Measurements from ENCODE around the gene SMAD6. TPM values are rescaled to one million over a fixed set of nuclear protein-coding genes. Genes with fewer than 3 reads are reported as not detected.
A peak's percentile ranks its signal among the peaks of the same experiment; 100 is the strongest.

The SMAD6 gene
- total and polyA plus RNA-seq, 2 experiments from 2014 or later: 26.6 to 35.4 TPM

DNA sequence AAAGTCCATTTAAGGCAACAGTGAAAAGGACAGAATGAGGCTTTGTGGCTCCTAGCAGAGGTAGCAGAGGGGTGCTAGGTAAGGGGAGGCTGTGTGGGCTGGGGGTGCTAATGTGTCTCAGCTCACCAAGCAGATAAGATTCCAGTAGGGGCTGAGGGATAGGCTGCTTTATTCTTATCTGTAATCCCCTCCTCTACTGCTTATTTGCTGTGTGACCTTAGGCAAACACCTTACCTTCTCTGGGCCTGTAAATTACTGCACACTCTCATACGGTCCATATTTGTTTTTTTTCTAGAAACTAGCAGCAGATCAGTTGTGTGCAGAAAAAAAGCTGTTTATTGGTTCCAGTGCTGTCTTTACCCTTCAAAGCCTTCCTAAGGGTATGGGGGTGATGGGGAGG, 52.8 kb downstream of the SMAD6 start:
- H3K27ac ChIP-seq: no peak overlapping the region
- H3K4me3 ChIP-seq: no peak overlapping the region
- no peak overlapping the region for H2AFZ ChIP-seq
- H4K20me1 ChIP-seq (ENCODE audit: insufficient read depth, poor library complexity, severe bottlenecking): peaks cover 35% of the 10 kb centered on the region
- no peaks in the 10 kb centered on the region for H3K9me3 ChIP-seq (ENCODE audit: low read depth)
- no peak for DNase-seq (ENCODE audit: low spot score)
- H3K9me2 ChIP-seq (replicated peaks; ENCODE audit: insufficient read depth): no peaks in the 10 kb centered on the region
- H3K4me1 ChIP-seq (ENCODE audit: insufficient read depth): peaks cover 25% of the 10 kb centered on the region
- H3K36me3 ChIP-seq (replicated peaks; ENCODE audit: insufficient read depth, low read depth): no peaks in the 10 kb centered on the region
- WGBS (ENCODE audit: low lambda C conversion rate, missing lambda C conversion rate): 95% methylated on average over 1 of the region's 1 CpG
- no peaks in the 10 kb centered on the region for H3K27me3 ChIP-seq
- peaks cover 100% of the 10 kb centered on the region for H3K79me2 ChIP-seq
- H3K4me2 ChIP-seq: no peak overlapping the region
- TF ChIP-seq, protein P1, sequence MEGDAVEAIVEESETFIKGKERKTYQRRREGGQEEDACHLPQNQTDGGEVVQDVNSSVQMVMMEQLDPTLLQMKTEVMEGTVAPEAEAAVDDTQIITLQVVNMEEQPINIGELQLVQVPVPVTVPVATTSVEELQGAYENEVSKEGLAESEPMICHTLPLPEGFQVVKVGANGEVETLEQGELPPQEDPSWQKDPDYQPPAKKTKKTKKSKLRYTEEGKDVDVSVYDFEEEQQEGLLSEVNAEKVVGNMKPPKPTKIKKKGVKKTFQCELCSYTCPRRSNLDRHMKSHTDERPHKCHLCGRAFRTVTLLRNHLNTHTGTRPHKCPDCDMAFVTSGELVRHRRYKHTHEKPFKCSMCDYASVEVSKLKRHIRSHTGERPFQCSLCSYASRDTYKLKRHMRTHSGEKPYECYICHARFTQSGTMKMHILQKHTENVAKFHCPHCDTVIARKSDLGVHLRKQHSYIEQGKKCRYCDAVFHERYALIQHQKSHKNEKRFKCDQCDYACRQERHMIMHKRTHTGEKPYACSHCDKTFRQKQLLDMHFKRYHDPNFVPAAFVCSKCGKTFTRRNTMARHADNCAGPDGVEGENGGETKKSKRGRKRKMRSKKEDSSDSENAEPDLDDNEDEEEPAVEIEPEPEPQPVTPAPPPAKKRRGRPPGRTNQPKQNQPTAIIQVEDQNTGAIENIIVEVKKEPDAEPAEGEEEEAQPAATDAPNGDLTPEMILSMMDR (IDR thresholded peaks at IDR 0.05; ENCODE audit: poor library complexity): no peak
- no peak for TF ChIP-seq EZH2 (IDR thresholded peaks at IDR 0.05; ENCODE audit: borderline replicate concordance)
- no peak for TF ChIP-seq EZH2phosphoT487 (IDR thresholded peaks at IDR 0.05; ENCODE audit: low read depth, severe bottlenecking, unreplicated experiment)

DNA sequence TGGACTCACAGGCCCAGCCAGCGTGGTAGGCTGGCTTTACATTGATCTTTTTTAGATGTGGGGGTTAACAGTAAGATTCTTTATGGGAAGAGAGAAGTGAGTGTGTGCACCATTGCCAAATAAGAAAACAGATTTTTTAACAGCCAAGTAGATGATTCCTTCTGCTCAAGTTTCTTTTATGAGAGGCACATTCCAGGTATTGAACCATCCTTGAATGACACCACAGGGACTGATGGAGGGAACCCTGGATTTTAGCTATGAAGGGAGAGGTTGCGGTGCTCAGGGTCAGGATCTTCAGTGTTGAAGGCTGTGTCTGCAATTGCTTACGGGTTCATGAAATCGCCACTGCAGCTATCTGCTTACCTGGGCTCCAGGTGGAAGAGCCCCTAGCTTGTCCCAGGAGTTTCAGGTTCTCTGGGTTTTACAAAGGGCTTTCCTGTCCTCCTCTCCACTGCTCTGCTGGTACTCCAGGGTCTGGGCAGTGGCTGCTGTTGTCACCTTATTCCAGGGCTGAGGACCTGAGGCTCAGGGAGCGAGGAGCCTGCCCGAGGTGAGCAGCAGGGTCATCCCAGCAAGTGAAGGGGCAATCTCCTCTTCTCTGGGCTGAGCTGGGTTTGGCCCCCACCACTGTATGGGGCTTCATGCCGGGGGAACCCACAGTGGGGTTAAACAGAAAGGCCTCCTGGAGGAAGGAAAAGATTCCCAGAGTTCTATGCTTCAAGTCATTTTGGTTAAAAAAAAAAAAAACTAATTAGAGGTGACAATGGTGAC, 53.4 kb downstream of the SMAD6 start:
- H3K4me2 ChIP-seq: no peak overlapping the region
- H4K20me1 ChIP-seq (ENCODE audit: insufficient read depth, poor library complexity, severe bottlenecking): peaks cover 36% of the 10 kb centered on the region
- H3K36me3 ChIP-seq (replicated peaks; ENCODE audit: insufficient read depth, low read depth): no peaks in the 10 kb centered on the region
- no peaks in the 10 kb centered on the region for H3K9me2 ChIP-seq (replicated peaks; ENCODE audit: insufficient read depth)
- no peaks in the 10 kb centered on the region for H3K27me3 ChIP-seq
- H3K4me1 ChIP-seq (ENCODE audit: insufficient read depth): peaks cover 23% of the 10 kb centered on the region
- DNase-seq (ENCODE audit: low spot score): no peak
- H3K27ac ChIP-seq: peak overlapping the region; percentile 13
- TF ChIP-seq, protein P1 (IDR thresholded peaks at IDR 0.05; ENCODE audit: poor library complexity): no peak
- TF ChIP-seq EZH2phosphoT487 (IDR thresholded peaks at IDR 0.05; ENCODE audit: low read depth, severe bottlenecking, unreplicated experiment) (no peak), EZH2 (IDR thresholded peaks at IDR 0.05; ENCODE audit: borderline replicate concordance) (no peak)
- 96% methylated on average over 7 of the region's 7 CpGs for WGBS (ENCODE audit: low lambda C conversion rate, missing lambda C conversion rate)
- H3K9me3 ChIP-seq (ENCODE audit: low read depth): no peaks in the 10 kb centered on the region
- H3K79me2 ChIP-seq: peaks cover 100% of the 10 kb centered on the region
- H3K4me3 ChIP-seq: no peak overlapping the region
- no peak overlapping the region for H2AFZ ChIP-seq

DNA sequence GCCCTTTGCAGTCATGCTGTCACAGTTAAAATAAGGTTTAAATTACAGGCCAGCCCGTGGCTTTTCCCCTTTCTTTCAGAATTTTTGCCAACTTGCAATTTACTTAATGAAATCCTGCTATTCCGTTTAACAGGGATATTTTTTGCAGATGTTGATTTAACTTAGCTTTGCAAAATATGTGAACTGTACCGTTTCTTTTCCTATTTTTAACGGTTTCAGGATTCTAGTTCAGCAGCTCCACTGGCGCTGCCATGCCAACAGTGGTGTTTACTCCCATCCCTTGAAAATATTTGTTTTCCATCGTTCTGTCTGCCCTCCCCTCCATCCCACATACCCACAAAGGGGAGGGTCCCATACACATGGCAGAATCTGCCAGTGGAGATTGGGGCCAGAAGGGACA, 54.3 kb downstream of the SMAD6 start:
- Histone ChIP-seq H3K4me1 (ENCODE audit: insufficient read depth) (peaks cover 31% of the 10 kb centered on the region), H3K27me3 (no peaks in the 10 kb centered on the region), H3K36me3 (replicated peaks; ENCODE audit: insufficient read depth, low read depth) (no peaks in the 10 kb centered on the region), H3K4me3 (no peak overlapping the region), H3K4me2 (no peak overlapping the region), H3K9me3 (ENCODE audit: low read depth) (no peaks in the 10 kb centered on the region), H4K20me1 (ENCODE audit: insufficient read depth, poor library complexity, severe bottlenecking) (peaks cover 36% of the 10 kb centered on the region), H3K27ac (peak overlapping the region; percentile 45), H2AFZ (no peak overlapping the region), H3K9me2 (replicated peaks; ENCODE audit: insufficient read depth) (no peaks in the 10 kb centered on the region), H3K79me2 (peaks cover 100% of the 10 kb centered on the region)
- 55% methylated on average over 6 of the region's 6 CpGs for WGBS (ENCODE audit: low lambda C conversion rate, missing lambda C conversion rate)
- no peak for TF ChIP-seq EZH2phosphoT487 (IDR thresholded peaks at IDR 0.05; ENCODE audit: low read depth, severe bottlenecking, unreplicated experiment)
- no peak for TF ChIP-seq EZH2 (IDR thresholded peaks at IDR 0.05; ENCODE audit: borderline replicate concordance)
- DNase-seq (ENCODE audit: low spot score): no peak

DNA sequence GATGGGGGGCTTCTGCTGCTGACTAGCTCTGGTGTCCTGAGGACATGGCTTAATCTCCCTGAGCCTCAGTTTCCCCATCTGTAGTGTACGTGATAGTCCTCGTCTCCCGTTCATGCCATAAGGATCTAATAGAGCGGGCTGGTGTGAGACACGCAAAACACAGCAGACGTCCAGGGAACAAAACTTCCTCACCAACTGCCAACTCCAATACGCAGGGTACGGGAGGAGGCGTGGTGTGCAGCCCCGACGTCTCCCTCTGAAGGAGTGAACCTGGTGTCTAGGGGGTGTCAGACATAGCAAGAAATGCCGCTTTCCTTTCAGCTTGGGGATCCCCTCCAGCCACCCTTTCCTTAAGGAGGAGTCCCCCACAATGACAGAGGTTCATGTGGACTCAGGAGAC, 55.0 kb downstream of the SMAD6 start:
- Histone ChIP-seq H3K27me3 (no peaks in the 10 kb centered on the region), H4K20me1 (ENCODE audit: insufficient read depth, poor library complexity, severe bottlenecking) (peaks cover 36% of the 10 kb centered on the region), H3K36me3 (replicated peaks; ENCODE audit: insufficient read depth, low read depth) (no peaks in the 10 kb centered on the region), H3K27ac (peak overlapping the region; percentile 45), H2AFZ (no peak overlapping the region), H3K4me1 (ENCODE audit: insufficient read depth) (peaks cover 38% of the 10 kb centered on the region), H3K4me2 (no peak overlapping the region), H3K9me3 (ENCODE audit: low read depth) (no peaks in the 10 kb centered on the region), H3K79me2 (peaks cover 100% of the 10 kb centered on the region), H3K9me2 (replicated peaks; ENCODE audit: insufficient read depth) (no peaks in the 10 kb centered on the region), H3K4me3 (no peak overlapping the region)
- TF ChIP-seq, protein P1 (IDR thresholded peaks at IDR 0.05; ENCODE audit: poor library complexity): no peak
- TF ChIP-seq EZH2 (IDR thresholded peaks at IDR 0.05; ENCODE audit: borderline replicate concordance) (no peak), EZH2phosphoT487 (IDR thresholded peaks at IDR 0.05; ENCODE audit: low read depth, severe bottlenecking, unreplicated experiment) (no peak)
- DNase-seq (ENCODE audit: low spot score): no peak
- WGBS (ENCODE audit: low lambda C conversion rate, missing lambda C conversion rate): 90% methylated on average over 12 of the region's 12 CpGs

Data from hepatocyte (in vitro differentiated cells).